ENCODE results near the gene ENTPD8. TPM values are rescaled to one million over a fixed set of nuclear protein-coding genes. Genes with fewer than 3 reads are reported as not detected.

ENTPD8 gene
- total and polyA plus RNA-seq, 2 of the 13 experiments (the other 11 are each of a cell fraction or from before 2014, with no cell fraction given) = 0.26 to 0.44 TPM

DNA sequence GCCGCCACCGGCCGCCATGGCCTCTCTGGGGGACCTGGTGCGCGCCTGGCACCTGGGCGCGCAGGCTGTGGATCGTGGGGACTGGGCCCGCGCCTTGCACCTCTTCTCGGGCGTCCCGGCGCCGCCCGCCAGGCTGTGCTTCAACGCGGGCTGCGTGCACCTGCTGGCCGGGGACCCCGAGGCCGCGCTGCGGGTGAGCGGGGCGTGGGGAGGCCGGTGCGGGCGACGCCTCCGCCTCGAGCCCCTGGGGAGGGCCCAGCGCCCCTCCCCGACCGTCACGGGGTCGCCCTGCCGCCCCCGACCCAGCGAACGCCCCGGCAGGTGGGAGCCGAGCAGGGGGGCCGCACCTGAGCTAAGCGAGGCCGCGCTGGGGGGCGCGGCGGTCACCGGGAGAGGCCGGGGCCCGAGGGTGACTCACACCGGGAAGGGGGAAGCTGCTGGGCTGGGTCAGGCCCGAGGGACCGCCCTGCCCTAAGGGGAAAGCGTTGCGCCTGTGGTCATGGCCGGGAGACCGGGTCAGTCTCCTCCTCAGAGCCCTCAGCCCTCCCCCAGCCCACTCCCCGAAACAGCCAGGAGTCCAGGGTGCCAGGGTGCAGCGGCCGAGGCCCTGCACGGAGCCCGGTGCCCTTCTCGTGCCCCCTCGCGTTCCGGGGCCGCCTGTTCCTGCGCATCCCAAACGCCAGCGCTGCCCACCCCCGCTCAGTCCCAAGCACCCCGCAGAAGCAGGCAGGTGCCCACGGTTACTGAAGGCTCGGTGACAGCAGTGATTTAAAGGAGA lies 17.5 kb downstream of the ENTPD8 start (continued):
- TF ChIP-seq, protein P1, sequence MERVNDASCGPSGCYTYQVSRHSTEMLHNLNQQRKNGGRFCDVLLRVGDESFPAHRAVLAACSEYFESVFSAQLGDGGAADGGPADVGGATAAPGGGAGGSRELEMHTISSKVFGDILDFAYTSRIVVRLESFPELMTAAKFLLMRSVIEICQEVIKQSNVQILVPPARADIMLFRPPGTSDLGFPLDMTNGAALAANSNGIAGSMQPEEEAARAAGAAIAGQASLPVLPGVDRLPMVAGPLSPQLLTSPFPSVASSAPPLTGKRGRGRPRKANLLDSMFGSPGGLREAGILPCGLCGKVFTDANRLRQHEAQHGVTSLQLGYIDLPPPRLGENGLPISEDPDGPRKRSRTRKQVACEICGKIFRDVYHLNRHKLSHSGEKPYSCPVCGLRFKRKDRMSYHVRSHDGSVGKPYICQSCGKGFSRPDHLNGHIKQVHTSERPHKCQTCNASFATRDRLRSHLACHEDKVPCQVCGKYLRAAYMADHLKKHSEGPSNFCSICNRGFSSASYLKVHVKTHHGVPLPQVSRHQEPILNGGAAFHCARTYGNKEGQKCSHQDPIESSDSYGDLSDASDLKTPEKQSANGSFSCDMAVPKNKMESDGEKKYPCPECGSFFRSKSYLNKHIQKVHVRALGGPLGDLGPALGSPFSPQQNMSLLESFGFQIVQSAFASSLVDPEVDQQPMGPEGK (CRISPR knock-in tag; IDR thresholded peaks at IDR 0.05) = 0 out of 2 replicates have a peak, but pooled peaks have one; percentile 22
- TF ChIP-seq SIX1 (CRISPR knock-in tag; IDR thresholded peaks at IDR 0.05; ENCODE audit: borderline replicate concordance) = no peak
- TF ChIP-seq HOXD1 (CRISPR knock-in tag; IDR thresholded peaks at IDR 0.05) = no peak
- TF ChIP-seq ZNF670 (CRISPR knock-in tag; IDR thresholded peaks at IDR 0.05; ENCODE audit: borderline replicate concordance) = 0 out of 2 replicates have a peak, but pooled peaks have one; percentile 15
- no peak for TF ChIP-seq ZNF709 (CRISPR knock-in tag; IDR thresholded peaks at IDR 0.05)
- TF ChIP-seq HNF1A (IDR thresholded peaks at IDR 0.05; ENCODE audit: low read depth) = no peak
- no peak for TF ChIP-seq HNF1A (CRISPR knock-in tag; IDR thresholded peaks at IDR 0.05; ENCODE audit: borderline replicate concordance)
- no peak for TF ChIP-seq TRIM24 (CRISPR knock-in tag; IDR thresholded peaks at IDR 0.05)
- no peak for TF ChIP-seq RXRB (CRISPR knock-in tag; IDR thresholded peaks at IDR 0.05; ENCODE audit: borderline replicate concordance)
- peak; percentile 71; the same call in 1 of the 2 replicates for TF ChIP-seq HNRNPL (IDR thresholded peaks at IDR 0.05; ENCODE audit: low read depth, low read length)
- TF ChIP-seq ZBTB21 (CRISPR knock-in tag; IDR thresholded peaks at IDR 0.05) = no peak
- TF ChIP-seq HMG20A (CRISPR knock-in tag; IDR thresholded peaks at IDR 0.05; ENCODE audit: borderline replicate concordance) = no peak
- TF ChIP-seq, protein P2, sequence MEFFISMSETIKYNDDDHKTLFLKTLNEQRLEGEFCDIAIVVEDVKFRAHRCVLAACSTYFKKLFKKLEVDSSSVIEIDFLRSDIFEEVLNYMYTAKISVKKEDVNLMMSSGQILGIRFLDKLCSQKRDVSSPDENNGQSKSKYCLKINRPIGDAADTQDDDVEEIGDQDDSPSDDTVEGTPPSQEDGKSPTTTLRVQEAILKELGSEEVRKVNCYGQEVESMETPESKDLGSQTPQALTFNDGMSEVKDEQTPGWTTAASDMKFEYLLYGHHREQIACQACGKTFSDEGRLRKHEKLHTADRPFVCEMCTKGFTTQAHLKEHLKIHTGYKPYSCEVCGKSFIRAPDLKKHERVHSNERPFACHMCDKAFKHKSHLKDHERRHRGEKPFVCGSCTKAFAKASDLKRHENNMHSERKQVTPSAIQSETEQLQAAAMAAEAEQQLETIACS (CRISPR knock-in tag; IDR thresholded peaks at IDR 0.05) = 0 out of 2 replicates have a peak, but pooled peaks have one; percentile 11
- peak; percentile 16; the same call in 1 of the 2 replicates for TF ChIP-seq GABPB1 (CRISPR knock-in tag; IDR thresholded peaks at IDR 0.05)
- no peak for TF ChIP-seq ZNF33B (CRISPR knock-in tag; IDR thresholded peaks at IDR 0.05)
- no peak for TF ChIP-seq ARNTL (CRISPR knock-in tag; IDR thresholded peaks at IDR 0.05)
- TF ChIP-seq, protein P3, sequence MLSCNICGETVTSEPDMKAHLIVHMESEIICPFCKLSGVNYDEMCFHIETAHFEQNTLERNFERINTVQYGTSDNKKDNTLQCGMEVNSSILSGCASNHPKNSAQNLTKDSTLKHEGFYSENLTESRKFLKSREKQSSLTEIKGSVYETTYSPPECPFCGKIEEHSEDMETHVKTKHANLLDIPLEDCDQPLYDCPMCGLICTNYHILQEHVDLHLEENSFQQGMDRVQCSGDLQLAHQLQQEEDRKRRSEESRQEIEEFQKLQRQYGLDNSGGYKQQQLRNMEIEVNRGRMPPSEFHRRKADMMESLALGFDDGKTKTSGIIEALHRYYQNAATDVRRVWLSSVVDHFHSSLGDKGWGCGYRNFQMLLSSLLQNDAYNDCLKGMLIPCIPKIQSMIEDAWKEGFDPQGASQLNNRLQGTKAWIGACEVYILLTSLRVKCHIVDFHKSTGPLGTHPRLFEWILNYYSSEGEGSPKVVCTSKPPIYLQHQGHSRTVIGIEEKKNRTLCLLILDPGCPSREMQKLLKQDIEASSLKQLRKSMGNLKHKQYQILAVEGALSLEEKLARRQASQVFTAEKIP (CRISPR knock-in tag; IDR thresholded peaks at IDR 0.05; ENCODE audit: borderline replicate concordance) = no peak
- TF ChIP-seq ZNF652 (CRISPR knock-in tag; IDR thresholded peaks at IDR 0.05; ENCODE audit: borderline replicate concordance, low read depth) = no peak
- 0 out of 2 replicates have a peak, but pooled peaks have one; percentile 16 for TF ChIP-seq ZBTB7A (CRISPR knock-in tag; IDR thresholded peaks at IDR 0.05)
- no peak for TF ChIP-seq RARG (CRISPR knock-in tag; IDR thresholded peaks at IDR 0.05; ENCODE audit: low read depth)
- no peak for TF ChIP-seq SNRNP70 (IDR thresholded peaks at IDR 0.05; ENCODE audit: low read depth, low read length)
- TF ChIP-seq ZFP1 (CRISPR knock-in tag; IDR thresholded peaks at IDR 0.05) = no peak
